ENCODE measurements around the gene ELOVL5. TPM values are rescaled to one million over a fixed set of nuclear protein-coding genes. Genes with fewer than 3 reads are reported as not detected.

ELOVL5 gene
- total RNA-seq, 3 donors from 2014 or later (not counting 1 experiment from before 2014, with no cell fraction given), result 72.1 to 99.5 (median 73.7) TPM

GRCh38 chr6:53369051-53369450 is 20.3 kb upstream of the ELOVL5 start:
- Mint-ChIP-seq H3K9me3 (peaks cover 0 to 2% of the 10 kb centered on the region in 2 donors), H3K27me3 (ENCODE audit: low read depth in 2 of 2) (peaks cover 2 to 6% of the 10 kb centered on the region in 2 donors), H3K27ac (no peak overlapping the region), H3K4me1 (no peaks in the 10 kb centered on the region), H3K4me3 (no peak overlapping the region), H3K36me3 (no peaks in the 10 kb centered on the region)
- ATAC-seq (no peak), DNase-seq (no peak)
- no peaks in the 10 kb centered on the region for H3K9me3 ChIP-seq (ENCODE audit: control insufficient read depth, insufficient read depth, low read length)
- no peaks in the 10 kb centered on the region for H3K4me1 ChIP-seq (ENCODE audit: control insufficient read depth, insufficient read depth, low read length)
- H3K4me3 ChIP-seq (ENCODE audit: low read length), result no peak overlapping the region
- 93% methylated on average over 2 of the region's 2 CpGs for WGBS (ENCODE audit: insufficient coverage)
- H3K27ac ChIP-seq (ENCODE audit: low read length), result no peak overlapping the region
- H3K36me3 ChIP-seq (ENCODE audit: control insufficient read depth, insufficient read depth, low read length), result no peaks in the 10 kb centered on the region
- TF ChIP-seq CTCF (IDR thresholded peaks at IDR 0.05), result no peak
- H3K27me3 ChIP-seq (ENCODE audit: control insufficient read depth, insufficient read depth, low read length), result no peaks in the 10 kb centered on the region
- intact Hi-C loops (cut with micrococcal nuclease), result no loop called here

GRCh38 chr6:53366128-53366641 is 17.4 kb upstream of the ELOVL5 start:
- H3K36me3 Mint-ChIP-seq, result no peaks in the 10 kb centered on the region
- TF ChIP-seq CTCF (IDR thresholded peaks at IDR 0.05), result no peak
- H3K27ac ChIP-seq (ENCODE audit: low read length), result no peak overlapping the region
- no peak overlapping the region for H3K4me3 ChIP-seq (ENCODE audit: low read length)
- H3K9me3 Mint-ChIP-seq, result peaks cover 0 to 2% of the 10 kb centered on the region in 2 donors
- 100% methylated on average over 4 of the region's 4 CpGs for WGBS (ENCODE audit: insufficient coverage)
- H3K27me3 Mint-ChIP-seq (ENCODE audit: low read depth in 2 of 2), result peaks cover 0 to 2% of the 10 kb centered on the region in 2 donors
- no peak overlapping the region for H3K4me3 Mint-ChIP-seq
- no peak for DNase-seq
- peaks cover 4% of the 10 kb centered on the region for H3K4me1 ChIP-seq (ENCODE audit: control insufficient read depth, insufficient read depth, low read length)
- no peaks in the 10 kb centered on the region for H3K36me3 ChIP-seq (ENCODE audit: control insufficient read depth, insufficient read depth, low read length)
- H3K4me1 Mint-ChIP-seq, result peaks cover 14 to 15% of the 10 kb centered on the region in 2 donors
- H3K9me3 ChIP-seq (ENCODE audit: control insufficient read depth, insufficient read depth, low read length), result no peaks in the 10 kb centered on the region
- H3K27me3 ChIP-seq (ENCODE audit: control insufficient read depth, insufficient read depth, low read length), result no peaks in the 10 kb centered on the region
- ATAC-seq, result no peak
- intact Hi-C loops (cut with micrococcal nuclease), result no loop called here
- H3K27ac Mint-ChIP-seq, result no peak overlapping the region

GRCh38 chr6:53363341-53364079 is 14.8 kb upstream of the ELOVL5 start:
- H3K36me3 Mint-ChIP-seq, result no peaks in the 10 kb centered on the region
- TF ChIP-seq CTCF (IDR thresholded peaks at IDR 0.05), result no peak
- peaks cover 35 to 37% of the 10 kb centered on the region in 2 donors for H3K4me1 Mint-ChIP-seq
- H3K27me3 ChIP-seq (ENCODE audit: control insufficient read depth, insufficient read depth, low read length), result no peaks in the 10 kb centered on the region
- no peak overlapping the region for H3K27ac ChIP-seq (ENCODE audit: low read length)
- intact Hi-C loops (cut with micrococcal nuclease), result loop anchor here (5.0 kb wide), 1 partner anchor 61 kb away; no protein-coding TSS in a partner anchor
- no peak overlapping the region for H3K4me3 ChIP-seq (ENCODE audit: low read length)
- H3K9me3 ChIP-seq (ENCODE audit: control insufficient read depth, insufficient read depth, low read length), result no peaks in the 10 kb centered on the region
- no peaks in the 10 kb centered on the region for H3K27me3 Mint-ChIP-seq (ENCODE audit: low read depth in 2 of 2)
- no peak overlapping the region for H3K27ac Mint-ChIP-seq
- peaks cover 0 to 2% of the 10 kb centered on the region in 2 donors for H3K9me3 Mint-ChIP-seq
- peaks cover 25% of the 10 kb centered on the region for H3K4me1 ChIP-seq (ENCODE audit: control insufficient read depth, insufficient read depth, low read length)
- ATAC-seq (no peak), DNase-seq (no peak)
- no peaks in the 10 kb centered on the region for H3K36me3 ChIP-seq (ENCODE audit: control insufficient read depth, insufficient read depth, low read length)
- no peak overlapping the region for H3K4me3 Mint-ChIP-seq
- 97% methylated on average over 37 of the region's 37 CpGs for WGBS (ENCODE audit: insufficient coverage)
